GM18511 (cell line): ENCODE results near the gene MCOLN2.
"Not testable (repeated sequence)": the region's sequence is repeated elsewhere in the genome, so short reads cannot be mapped to it uniquely, and the experiment has no call there.

Experiments used
- ATAC-seq: cut with Tn5 transposase; IDR thresholded peaks from one replicate; pipeline ENCODE4 v1.9.1; 2021; ENCODE audit warnings: mild to moderate bottlenecking, moderate library complexity; ENCODE audit not compliant: unreplicated experiment

Gene MCOLN2

GRCh38 chr1:84944767-84945486 lies 52.0 kb downstream of the MCOLN2 start:
- ATAC-seq = peak; percentile 89

- ATAC-seq = no peak
These were observed 55.1 kb downstream of the MCOLN2 start for GRCh38 chr1:84941843-84942242.

GRCh38 chr1:84940481-84940880 lies 56.4 kb downstream of the MCOLN2 start:
- ATAC-seq = no peak

- no peak for ATAC-seq
These were observed 57.2 kb downstream of the MCOLN2 start for GRCh38 chr1:84939761-84940160.

- ATAC-seq = no peak
These were observed 57.8 kb downstream of the MCOLN2 start for GRCh38 chr1:84939151-84939550.

- ATAC-seq = peak; percentile 72
These were observed 60.6 kb downstream of the MCOLN2 start for GRCh38 chr1:84936116-84936810.

GRCh38 chr1:84933011-84933611 lies 63.8 kb downstream of the MCOLN2 start:
- ATAC-seq = no peak

- no peak for ATAC-seq
These were observed 66.1 kb downstream of the MCOLN2 start for GRCh38 chr1:84930831-84931230.

GRCh38 chr1:84930329-84930728 lies 66.6 kb downstream of the MCOLN2 start:
- no peak for ATAC-seq

GRCh38 chr1:84929581-84929980 lies 67.3 kb downstream of the MCOLN2 start:
- no peak for ATAC-seq

GRCh38 chr1:84928979-84929378 lies 67.9 kb downstream of the MCOLN2 start:
- no peak for ATAC-seq

- no peak for ATAC-seq
These were observed 73.6 kb downstream of the MCOLN2 start for GRCh38 chr1:84923317-84923716.

- ATAC-seq = no peak
These were observed 76.8 kb downstream of the MCOLN2 start for GRCh38 chr1:84920159-84920558.

GRCh38 chr1:84919461-84919970 lies 77.4 kb downstream of the MCOLN2 start:
- no peak for ATAC-seq

GRCh38 chr1:84918726-84919336 lies 78.1 kb downstream of the MCOLN2 start:
- no peak for ATAC-seq

GRCh38 chr1:84916897-84917296 lies 80.0 kb downstream of the MCOLN2 start:
- no peak for ATAC-seq

- ATAC-seq = no peak
These were observed 83.4 kb downstream of the MCOLN2 start for GRCh38 chr1:84913555-84913892.

- no peak for ATAC-seq
These were observed 84.0 kb downstream of the MCOLN2 start for GRCh38 chr1:84912726-84913554.

GRCh38 chr1:84908746-84909464 lies 88.0 kb downstream of the MCOLN2 start:
- ATAC-seq = not testable (repeated sequence)
